Left lung (tissue), 10 donors: ENCODE data around the gene NUDT2. TPM values are rescaled to one million over a fixed set of nuclear protein-coding genes. Genes with fewer than 3 reads are reported as not detected.

Experiments
- ATAC-seq: fragments of 200-7000 bp; cut with Tn5 transposase; one replicate; pipeline ENCODE4 v1.9.1; 2020; ENCODE audit warnings: moderate library complexity
- DNase-seq, 4 donors: peaks; one replicate each; pipeline ENCODE4 v3.0.0-alpha.2; 2013 to 2020
- H3K27ac ChIP-seq, 2 donors: fragments of 200-600 bp; sonication (generic) in 1 of 2; one replicate each; pipeline versions ENCODE4 v1.5.0 to v1.8.0; 2020 to 2021
- H3K27me3 ChIP-seq, 2 donors: fragments of 200-600 bp; sonication (generic) in 1 of 2; one replicate each; pipeline versions ENCODE4 v1.5.0 to v1.8.0; 2020 to 2021
- H3K36me3 ChIP-seq, 2 donors: fragments of 200-600 bp; sonication (generic) in 1 of 2; one replicate each; pipeline versions ENCODE4 v1.5.0 to v1.8.0; 2020 to 2021
- H3K4me1 ChIP-seq, 2 donors: fragments of 200-600 bp; one replicate each; pipeline ENCODE4 v1.8.0; 2021
- H3K4me3 ChIP-seq, 2 donors: fragments of 200-600 bp; sonication (generic) in 1 of 2; one replicate each; pipeline versions ENCODE4 v1.5.0 to v1.8.0; 2020 to 2021; ENCODE audit warnings: mild to moderate bottlenecking in 1 of 2
- H3K9me3 ChIP-seq, 2 donors: fragments of 200-600 bp; sonication (generic) in 1 of 2; one replicate each; pipeline versions ENCODE4 v1.5.0 to v1.8.0; 2020 to 2021
- intact Hi-C, 2 donors: fragments of 100-400 bp; cut with DNase I; formaldehyde crosslinking; loops; one replicate each; pipeline versions ENCODE4 v1.11.2 to v1.14.2; 2022
- polyA plus RNA-seq, 6 donors: library from polyadenylated mRNA; unstranded; fragments of 120-200 nt; gene quantifications; one replicate each; pipeline ENCODE4 v1.2.1, GENCODE V29; 2013; ENCODE audit not compliant: insufficient read length in 6 of 6
- total RNA-seq, 2 donors: library from RNA; stranded (reverse); fragmentation: NEBNext Ultra II Directional; extraction: Animal tissue kit (Norgen Biotek cat#: 25700); gene quantifications; one replicate each; pipeline ENCODE4 v1.2.1, GENCODE V29; 2021
- TF ChIP-seq, protein P1 (sequence below), 2 donors: fragments of 200-600 bp; sonication (generic) in 1 of 2; IDR thresholded peaks; one replicate each; pipeline versions ENCODE4 v1.5.0 to v1.8.0; 2021; ENCODE audit warnings: antibody characterized with exemption in 2 of 2
- donor health status: DM: no; HTN: yes; CAD: no.
- donor health status: DM: no; HTN: no; CAD: no.

The NUDT2 gene
- total and polyA plus RNA-seq, 8 donors: 10.3 to 25.6 (median 22.1) TPM

DNA sequence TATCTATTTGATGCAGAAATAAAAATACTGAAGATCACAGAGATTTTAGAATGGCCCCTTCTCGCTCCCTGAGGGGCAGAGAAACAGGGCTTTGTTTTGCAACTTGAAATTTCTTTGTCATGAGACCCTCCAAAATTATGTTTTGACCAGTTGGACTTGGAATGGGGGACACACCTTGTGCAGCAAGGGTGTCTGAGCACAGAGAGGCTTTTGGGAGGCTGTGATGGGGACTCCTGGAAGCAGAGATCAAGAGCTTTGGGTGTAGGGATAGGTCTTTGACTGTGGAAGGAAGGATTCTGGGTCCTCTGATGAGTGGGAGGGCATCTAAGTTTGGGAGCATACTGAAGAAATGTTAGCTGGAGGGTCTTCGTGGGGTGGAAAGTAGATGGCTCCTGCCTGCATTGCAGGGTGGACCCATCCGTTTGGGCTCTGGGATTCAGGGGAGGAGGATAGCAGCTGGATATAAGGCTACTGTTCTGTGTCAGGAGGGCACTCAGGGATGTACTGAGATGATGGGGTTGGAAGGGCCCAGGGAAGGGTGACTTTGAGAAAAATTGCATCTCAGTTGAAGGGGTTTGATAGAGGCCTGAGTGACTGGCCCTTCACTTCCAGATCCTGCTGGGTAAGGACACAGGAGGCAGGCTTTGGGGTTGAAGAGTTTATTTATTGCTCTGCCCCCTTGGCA, 49.1 kb downstream of the NUDT2 start:
- TF ChIP-seq, protein P1, sequence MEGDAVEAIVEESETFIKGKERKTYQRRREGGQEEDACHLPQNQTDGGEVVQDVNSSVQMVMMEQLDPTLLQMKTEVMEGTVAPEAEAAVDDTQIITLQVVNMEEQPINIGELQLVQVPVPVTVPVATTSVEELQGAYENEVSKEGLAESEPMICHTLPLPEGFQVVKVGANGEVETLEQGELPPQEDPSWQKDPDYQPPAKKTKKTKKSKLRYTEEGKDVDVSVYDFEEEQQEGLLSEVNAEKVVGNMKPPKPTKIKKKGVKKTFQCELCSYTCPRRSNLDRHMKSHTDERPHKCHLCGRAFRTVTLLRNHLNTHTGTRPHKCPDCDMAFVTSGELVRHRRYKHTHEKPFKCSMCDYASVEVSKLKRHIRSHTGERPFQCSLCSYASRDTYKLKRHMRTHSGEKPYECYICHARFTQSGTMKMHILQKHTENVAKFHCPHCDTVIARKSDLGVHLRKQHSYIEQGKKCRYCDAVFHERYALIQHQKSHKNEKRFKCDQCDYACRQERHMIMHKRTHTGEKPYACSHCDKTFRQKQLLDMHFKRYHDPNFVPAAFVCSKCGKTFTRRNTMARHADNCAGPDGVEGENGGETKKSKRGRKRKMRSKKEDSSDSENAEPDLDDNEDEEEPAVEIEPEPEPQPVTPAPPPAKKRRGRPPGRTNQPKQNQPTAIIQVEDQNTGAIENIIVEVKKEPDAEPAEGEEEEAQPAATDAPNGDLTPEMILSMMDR (IDR thresholded peaks at IDR 0.05): no peak
- ATAC-seq (no peak), DNase-seq (no peak)
- Histone ChIP-seq H3K9me3 (no peaks in the 10 kb centered on the region), H3K27ac (no peak overlapping the region), H3K36me3 (no peaks in the 10 kb centered on the region), H3K4me3 (no peak overlapping the region), H3K27me3 (peaks cover 0 to 14% of the 10 kb centered on the region in 2 donors), H3K4me1 (peaks cover 13 to 51% of the 10 kb centered on the region in 2 donors)
- intact Hi-C loops: loop anchor here in 1 of 2 donors (2.0 kb wide), 1 partner anchor 46 kb away; no protein-coding TSS in a partner anchor

DNA sequence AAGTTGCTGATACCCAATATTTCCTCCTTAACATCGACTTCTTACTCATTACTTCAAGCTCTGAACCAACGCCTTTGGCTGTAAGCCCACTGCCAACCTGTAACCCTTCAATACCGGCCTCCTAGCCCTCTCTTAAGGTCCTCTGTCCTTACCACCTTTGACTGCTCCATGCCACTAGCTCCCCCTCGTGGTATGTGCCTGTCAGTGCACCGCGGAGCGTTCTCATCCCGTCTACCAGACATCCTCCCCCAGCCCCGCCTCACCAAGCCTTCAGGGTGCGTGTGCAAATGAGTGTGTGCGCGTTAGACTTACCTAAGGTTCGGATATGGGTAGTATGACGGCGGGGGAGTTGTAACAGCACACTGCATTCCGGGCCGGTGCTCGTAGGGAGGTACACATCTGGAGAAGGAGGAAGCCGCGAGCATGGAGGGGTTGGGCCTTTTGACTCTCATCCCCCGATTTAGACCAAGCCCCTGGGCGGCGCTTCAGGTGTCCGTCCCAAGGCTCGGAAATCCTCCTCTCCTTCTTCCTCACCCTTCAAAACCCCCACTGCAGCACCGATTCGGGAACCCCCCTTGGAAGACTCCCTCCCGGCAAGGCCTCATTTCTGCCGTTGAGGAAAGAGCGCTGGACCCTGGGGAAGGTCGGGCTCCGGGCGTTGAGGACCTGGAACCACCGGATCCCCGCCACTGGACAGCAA, 50.1 kb downstream of the NUDT2 start:
- H3K4me1 ChIP-seq: peaks cover 13 to 51% of the 10 kb centered on the region in 2 donors
- intact Hi-C loops: loop anchor here in 1 of 2 donors (2.0 kb wide), 1 partner anchor 47 kb away; no protein-coding TSS in a partner anchor
- DNase-seq: peak; percentile 53 to 94 (median 86)
- H3K9me3 ChIP-seq: no peaks in the 10 kb centered on the region
- no peak overlapping the region for H3K27ac ChIP-seq
- TF ChIP-seq, protein P1 (IDR thresholded peaks at IDR 0.05): peak; percentile 94 to 98
- peak overlapping the region; percentile 12 to 53 for H3K4me3 ChIP-seq
- peak; percentile 62 for ATAC-seq
- H3K36me3 ChIP-seq: no peaks in the 10 kb centered on the region
- peaks cover 0 to 14% of the 10 kb centered on the region in 2 donors for H3K27me3 ChIP-seq

DNA sequence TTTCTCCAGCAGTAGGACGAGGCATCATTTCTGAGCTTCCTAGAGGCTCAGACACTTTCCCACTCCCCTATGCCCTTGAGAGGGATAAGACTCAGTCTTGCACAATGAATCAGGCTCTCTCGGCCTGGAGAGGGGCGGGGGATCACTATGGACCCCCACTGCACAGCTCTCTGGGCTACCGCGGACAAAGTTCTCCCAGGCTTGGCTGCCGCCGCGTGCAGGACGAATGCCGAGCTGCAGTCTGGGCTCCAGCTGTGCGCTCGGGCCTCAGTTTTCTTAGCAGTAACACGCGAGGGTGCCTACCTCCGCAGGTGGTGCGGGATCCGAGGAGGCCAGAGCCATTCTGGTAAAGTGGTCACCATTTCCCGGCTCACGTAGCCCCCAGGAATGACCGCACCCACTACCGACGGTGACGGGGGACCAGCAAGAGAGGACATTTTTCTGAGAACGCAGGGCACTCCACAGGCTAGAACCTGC, 50.7 kb downstream of the NUDT2 start:
- Histone ChIP-seq H3K4me3 (peak overlapping the region in 1 of 2 donors; percentile 53), H3K4me1 (peaks cover 13 to 50% of the 10 kb centered on the region in 2 donors), H3K27ac (no peak overlapping the region), H3K36me3 (no peaks in the 10 kb centered on the region), H3K9me3 (no peaks in the 10 kb centered on the region), H3K27me3 (peaks cover 0 to 14% of the 10 kb centered on the region in 2 donors)
- peak in 1 of 4 donors; percentile 81 for DNase-seq
- intact Hi-C loops: no loop called here
- no peak for ATAC-seq
- TF ChIP-seq, protein P1 (IDR thresholded peaks at IDR 0.05): no peak

DNA sequence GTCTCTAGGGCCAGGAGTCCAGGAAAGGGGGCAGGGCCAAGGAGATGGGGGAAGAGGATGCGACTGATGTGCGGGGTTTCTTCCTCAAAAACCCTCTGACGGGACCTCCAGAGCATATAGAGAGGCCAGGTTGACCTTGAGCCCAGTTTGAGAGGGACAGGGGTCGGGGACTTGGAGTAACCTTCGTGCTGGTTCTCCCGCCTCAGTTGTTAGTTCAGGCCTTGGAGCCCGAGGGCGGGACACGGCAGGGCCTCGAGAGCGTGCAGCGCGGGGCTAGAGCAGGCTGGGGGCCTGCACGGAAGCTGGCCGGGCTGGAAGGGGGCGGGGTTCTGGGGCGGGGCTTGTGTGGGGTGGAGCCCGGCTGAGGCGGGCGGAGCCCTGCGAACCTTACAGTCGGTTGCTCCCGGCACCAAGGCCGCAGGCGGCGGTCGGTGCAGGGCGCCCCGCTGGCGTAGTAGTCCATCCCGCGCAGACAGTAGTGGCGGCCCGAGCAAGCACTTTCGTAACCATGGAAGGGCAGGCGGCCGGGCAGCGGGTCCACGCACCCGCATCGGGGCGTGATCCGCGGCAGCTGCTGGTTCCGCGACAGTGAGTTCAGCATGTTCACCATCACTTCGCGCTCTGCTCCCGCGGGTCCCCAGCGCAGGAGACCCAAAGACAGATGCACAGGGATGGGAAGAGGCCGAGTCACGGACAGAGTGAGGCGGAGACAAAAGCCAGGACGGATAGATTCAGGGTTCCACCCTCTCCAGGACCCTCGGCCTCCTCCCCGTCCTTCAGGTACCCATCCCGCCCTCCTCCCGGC, 51.3 kb downstream of the NUDT2 start:
- H3K36me3 ChIP-seq: no peaks in the 10 kb centered on the region
- intact Hi-C loops: no loop called here
- peak; percentile 70 for ATAC-seq
- peak; percentile 49 to 95 (median 78) for DNase-seq
- TF ChIP-seq, protein P1 (IDR thresholded peaks at IDR 0.05): no peak
- H3K27me3 ChIP-seq: peaks cover 0 to 14% of the 10 kb centered on the region in 2 donors
- no peaks in the 10 kb centered on the region for H3K9me3 ChIP-seq
- peaks cover 13 to 44% of the 10 kb centered on the region in 2 donors for H3K4me1 ChIP-seq
- H3K4me3 ChIP-seq: peak overlapping the region; percentile 46 to 53
- H3K27ac ChIP-seq: no peak overlapping the region
